ENCODE data around the gene BBS9. TPM values are rescaled to one million over a fixed set of nuclear protein-coding genes. Genes with fewer than 3 reads are reported as not detected.

Gene BBS9
- total and polyA plus RNA-seq, 4 donors = 2.3 to 9.5 (median 4.5) TPM

DNA sequence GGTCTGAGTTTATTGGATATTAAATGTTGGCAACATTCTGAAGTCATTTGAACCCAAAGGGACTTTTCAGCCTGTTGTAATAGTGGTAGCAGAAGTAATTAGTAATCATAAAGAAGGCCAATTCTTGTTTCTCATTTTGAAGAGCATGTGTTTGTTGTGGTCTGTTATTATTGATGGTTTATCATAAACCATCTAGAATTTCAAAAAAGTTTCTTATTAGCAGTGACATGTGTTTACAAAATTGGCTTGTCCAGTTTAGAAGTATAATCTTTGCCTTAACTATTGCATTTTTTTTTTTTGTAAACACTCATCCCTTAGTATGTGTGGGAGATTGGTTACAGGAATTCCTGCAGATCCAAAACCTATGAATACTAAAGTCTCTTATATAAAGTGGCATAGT, 177.8 kb downstream of the BBS9 start:
- Histone ChIP-seq H3K27ac (ENCODE audit: low read depth in 1 of 2, low read length in 2 of 2) (no peak overlapping the region), H3K9ac (ENCODE audit: low read depth in 1 of 2, low read length in 2 of 2) (no peak overlapping the region), H3K9me3 (ENCODE audit: control insufficient read depth in 4 of 4, low read length in 3 of 4) (no peaks in the 10 kb centered on the region), H3K27me3 (ENCODE audit: control insufficient read depth in 4 of 4, insufficient read depth in 4 of 4, low read length in 3 of 4) (no peaks in the 10 kb centered on the region), H3K4me3 (ENCODE audit: low read depth in 1 of 3, low read length in 3 of 3) (no peak overlapping the region), H3K36me3 (ENCODE audit: control insufficient read depth in 4 of 4, insufficient read depth in 3 of 4, low read depth in 1 of 4, low read length in 3 of 4) (no peaks in the 10 kb centered on the region), H3K4me1 (ENCODE audit: control insufficient read depth in 4 of 4, insufficient read depth in 4 of 4, low read length in 3 of 4) (no peaks in the 10 kb centered on the region)
- TF ChIP-seq, protein P1, sequence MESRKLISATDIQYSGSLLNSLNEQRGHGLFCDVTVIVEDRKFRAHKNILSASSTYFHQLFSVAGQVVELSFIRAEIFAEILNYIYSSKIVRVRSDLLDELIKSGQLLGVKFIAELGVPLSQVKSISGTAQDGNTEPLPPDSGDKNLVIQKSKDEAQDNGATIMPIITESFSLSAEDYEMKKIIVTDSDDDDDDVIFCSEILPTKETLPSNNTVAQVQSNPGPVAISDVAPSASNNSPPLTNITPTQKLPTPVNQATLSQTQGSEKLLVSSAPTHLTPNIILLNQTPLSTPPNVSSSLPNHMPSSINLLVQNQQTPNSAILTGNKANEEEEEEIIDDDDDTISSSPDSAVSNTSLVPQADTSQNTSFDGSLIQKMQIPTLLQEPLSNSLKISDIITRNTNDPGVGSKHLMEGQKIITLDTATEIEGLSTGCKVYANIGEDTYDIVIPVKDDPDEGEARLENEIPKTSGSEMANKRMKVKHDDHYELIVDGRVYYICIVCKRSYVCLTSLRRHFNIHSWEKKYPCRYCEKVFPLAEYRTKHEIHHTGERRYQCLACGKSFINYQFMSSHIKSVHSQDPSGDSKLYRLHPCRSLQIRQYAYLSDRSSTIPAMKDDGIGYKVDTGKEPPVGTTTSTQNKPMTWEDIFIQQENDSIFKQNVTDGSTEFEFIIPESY (IDR thresholded peaks at IDR 0.05) = no peak
- TF ChIP-seq FOXA1 (IDR thresholded peaks at IDR 0.05) (no peak), FOXA2 (IDR thresholded peaks at IDR 0.05) (no peak), NR2F2 (IDR thresholded peaks at IDR 0.05) (no peak), RXRA (IDR thresholded peaks at IDR 0.05) (no peak), GABPA (IDR thresholded peaks at IDR 0.05 in 1 of 2, conservative IDR thresholded peaks at IDR 0.05 in 1 of 2) (no peak), EGR1 (IDR thresholded peaks at IDR 0.05; ENCODE audit: low read depth in 2 of 2) (no peak), RAD21 (IDR thresholded peaks at IDR 0.05) (no peak), YY1 (IDR thresholded peaks at IDR 0.05) (no peak), HNF4G (IDR thresholded peaks at IDR 0.05) (no peak), SP1 (IDR thresholded peaks at IDR 0.05) (no peak), JUND (IDR thresholded peaks at IDR 0.05) (no peak), HNF4A (conservative IDR thresholded peaks at IDR 0.05) (no peak), TAF1 (conservative IDR thresholded peaks at IDR 0.05) (no peak)
- TF ChIP-seq, protein P2, sequence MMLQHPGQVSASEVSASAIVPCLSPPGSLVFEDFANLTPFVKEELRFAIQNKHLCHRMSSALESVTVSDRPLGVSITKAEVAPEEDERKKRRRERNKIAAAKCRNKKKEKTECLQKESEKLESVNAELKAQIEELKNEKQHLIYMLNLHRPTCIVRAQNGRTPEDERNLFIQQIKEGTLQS (IDR thresholded peaks at IDR 0.05) = no peak
- TF ChIP-seq, protein P3, sequence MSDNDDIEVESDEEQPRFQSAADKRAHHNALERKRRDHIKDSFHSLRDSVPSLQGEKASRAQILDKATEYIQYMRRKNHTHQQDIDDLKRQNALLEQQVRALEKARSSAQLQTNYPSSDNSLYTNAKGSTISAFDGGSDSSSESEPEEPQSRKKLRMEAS (IDR thresholded peaks at IDR 0.05) = no peak
- TF ChIP-seq, protein P4, sequence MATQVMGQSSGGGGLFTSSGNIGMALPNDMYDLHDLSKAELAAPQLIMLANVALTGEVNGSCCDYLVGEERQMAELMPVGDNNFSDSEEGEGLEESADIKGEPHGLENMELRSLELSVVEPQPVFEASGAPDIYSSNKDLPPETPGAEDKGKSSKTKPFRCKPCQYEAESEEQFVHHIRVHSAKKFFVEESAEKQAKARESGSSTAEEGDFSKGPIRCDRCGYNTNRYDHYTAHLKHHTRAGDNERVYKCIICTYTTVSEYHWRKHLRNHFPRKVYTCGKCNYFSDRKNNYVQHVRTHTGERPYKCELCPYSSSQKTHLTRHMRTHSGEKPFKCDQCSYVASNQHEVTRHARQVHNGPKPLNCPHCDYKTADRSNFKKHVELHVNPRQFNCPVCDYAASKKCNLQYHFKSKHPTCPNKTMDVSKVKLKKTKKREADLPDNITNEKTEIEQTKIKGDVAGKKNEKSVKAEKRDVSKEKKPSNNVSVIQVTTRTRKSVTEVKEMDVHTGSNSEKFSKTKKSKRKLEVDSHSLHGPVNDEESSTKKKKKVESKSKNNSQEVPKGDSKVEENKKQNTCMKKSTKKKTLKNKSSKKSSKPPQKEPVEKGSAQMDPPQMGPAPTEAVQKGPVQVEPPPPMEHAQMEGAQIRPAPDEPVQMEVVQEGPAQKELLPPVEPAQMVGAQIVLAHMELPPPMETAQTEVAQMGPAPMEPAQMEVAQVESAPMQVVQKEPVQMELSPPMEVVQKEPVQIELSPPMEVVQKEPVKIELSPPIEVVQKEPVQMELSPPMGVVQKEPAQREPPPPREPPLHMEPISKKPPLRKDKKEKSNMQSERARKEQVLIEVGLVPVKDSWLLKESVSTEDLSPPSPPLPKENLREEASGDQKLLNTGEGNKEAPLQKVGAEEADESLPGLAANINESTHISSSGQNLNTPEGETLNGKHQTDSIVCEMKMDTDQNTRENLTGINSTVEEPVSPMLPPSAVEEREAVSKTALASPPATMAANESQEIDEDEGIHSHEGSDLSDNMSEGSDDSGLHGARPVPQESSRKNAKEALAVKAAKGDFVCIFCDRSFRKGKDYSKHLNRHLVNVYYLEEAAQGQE (IDR thresholded peaks at IDR 0.05) = no peak
- TF ChIP-seq, protein P5, sequence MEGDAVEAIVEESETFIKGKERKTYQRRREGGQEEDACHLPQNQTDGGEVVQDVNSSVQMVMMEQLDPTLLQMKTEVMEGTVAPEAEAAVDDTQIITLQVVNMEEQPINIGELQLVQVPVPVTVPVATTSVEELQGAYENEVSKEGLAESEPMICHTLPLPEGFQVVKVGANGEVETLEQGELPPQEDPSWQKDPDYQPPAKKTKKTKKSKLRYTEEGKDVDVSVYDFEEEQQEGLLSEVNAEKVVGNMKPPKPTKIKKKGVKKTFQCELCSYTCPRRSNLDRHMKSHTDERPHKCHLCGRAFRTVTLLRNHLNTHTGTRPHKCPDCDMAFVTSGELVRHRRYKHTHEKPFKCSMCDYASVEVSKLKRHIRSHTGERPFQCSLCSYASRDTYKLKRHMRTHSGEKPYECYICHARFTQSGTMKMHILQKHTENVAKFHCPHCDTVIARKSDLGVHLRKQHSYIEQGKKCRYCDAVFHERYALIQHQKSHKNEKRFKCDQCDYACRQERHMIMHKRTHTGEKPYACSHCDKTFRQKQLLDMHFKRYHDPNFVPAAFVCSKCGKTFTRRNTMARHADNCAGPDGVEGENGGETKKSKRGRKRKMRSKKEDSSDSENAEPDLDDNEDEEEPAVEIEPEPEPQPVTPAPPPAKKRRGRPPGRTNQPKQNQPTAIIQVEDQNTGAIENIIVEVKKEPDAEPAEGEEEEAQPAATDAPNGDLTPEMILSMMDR (IDR thresholded peaks at IDR 0.05; ENCODE audit: low read depth, low read length, missing input control) = no peak
- no peak for DNase-seq (ENCODE audit: low spot score)
